Nephron progenitor cell (in vitro differentiated cells): ENCODE data around the gene LACRT.

Experiments used
- DNase-seq: peaks from one replicate; pipeline ENCODE4 v3.0.0; 2021
- H3K27ac Mint-ChIP-seq: 2 replicates; pipeline ENCODE4 v1.8.0; 2021; ENCODE audit warnings: mild to moderate bottlenecking, moderate library complexity, mixed read lengths
- H3K27me3 Mint-ChIP-seq: 2 replicates; pipeline ENCODE4 v1.8.0; 2021; ENCODE audit warnings: mild to moderate bottlenecking, low read depth, mixed read lengths; ENCODE audit not compliant: poor library complexity
- H3K36me3 Mint-ChIP-seq: 2 replicates; pipeline ENCODE4 v1.8.0; 2021; ENCODE audit warnings: low read depth, mixed read lengths
- H3K4me1 Mint-ChIP-seq: 2 replicates; pipeline ENCODE4 v1.8.0; 2021; ENCODE audit warnings: mixed read lengths
- H3K4me3 Mint-ChIP-seq: 2 replicates; pipeline ENCODE4 v1.8.0; 2021; ENCODE audit warnings: mild to moderate bottlenecking, moderate library complexity, mixed read lengths
- H3K9me3 Mint-ChIP-seq: 2 replicates; pipeline ENCODE4 v1.8.0; 2021; ENCODE audit warnings: mild to moderate bottlenecking, moderate library complexity, mixed read lengths
- TF ChIP-seq, protein P1 (sequence below): fragments of 200-600 bp; sonication (generic); IDR thresholded peaks from 2 replicates; pipeline ENCODE4 v1.5.0; 2021; ENCODE audit warnings: antibody characterized with exemption

LACRT gene

DNA sequence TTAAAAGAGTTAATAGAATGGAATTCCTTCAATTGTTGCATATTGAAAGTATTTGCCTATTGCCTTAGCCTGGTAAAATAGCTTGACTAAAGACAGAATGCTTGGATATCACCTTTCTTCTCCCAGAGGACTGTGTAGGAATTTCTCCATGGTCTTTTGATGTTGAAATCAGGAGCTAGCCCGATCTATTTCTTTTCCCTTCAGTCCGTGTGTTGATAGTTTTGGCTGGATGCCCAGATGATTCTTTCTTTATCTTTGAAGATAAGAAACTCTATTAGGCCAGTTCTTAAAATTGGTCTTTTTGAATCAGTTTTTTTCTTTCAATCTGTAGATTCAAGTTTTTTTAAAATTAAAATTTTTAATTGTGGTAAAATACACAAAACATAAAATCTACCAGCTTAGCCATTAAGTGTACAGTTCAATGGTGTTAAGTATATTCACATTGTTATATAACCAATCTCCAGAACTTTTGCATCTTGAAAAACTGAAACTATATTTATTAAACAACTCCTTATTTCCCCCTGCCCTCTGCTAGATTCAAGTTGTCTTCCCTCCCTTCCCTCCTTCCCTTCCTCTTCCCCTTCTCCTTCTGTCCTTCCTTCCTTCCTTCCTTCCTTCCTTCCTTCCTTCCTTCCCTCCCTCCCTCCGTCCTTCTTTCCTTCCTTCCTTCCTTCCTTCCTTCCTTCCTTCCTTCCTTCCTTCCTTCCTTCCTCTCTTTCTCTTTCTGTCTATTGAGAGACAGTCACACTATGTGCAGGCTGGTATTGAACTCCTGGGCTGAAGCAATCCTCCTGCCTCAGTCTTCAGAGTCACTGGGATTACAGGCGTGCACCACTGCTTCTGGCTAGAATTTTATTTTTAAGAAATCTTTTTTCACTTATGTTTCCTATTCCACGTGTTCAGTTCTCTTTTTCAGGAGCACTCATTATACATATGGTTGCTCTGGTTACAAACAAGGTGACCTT is 10.1 kb downstream of the LACRT start:
- DNase-seq: no peak
- peaks cover 42% of the 10 kb centered on the region for H3K27me3 Mint-ChIP-seq
- TF ChIP-seq, protein P1, sequence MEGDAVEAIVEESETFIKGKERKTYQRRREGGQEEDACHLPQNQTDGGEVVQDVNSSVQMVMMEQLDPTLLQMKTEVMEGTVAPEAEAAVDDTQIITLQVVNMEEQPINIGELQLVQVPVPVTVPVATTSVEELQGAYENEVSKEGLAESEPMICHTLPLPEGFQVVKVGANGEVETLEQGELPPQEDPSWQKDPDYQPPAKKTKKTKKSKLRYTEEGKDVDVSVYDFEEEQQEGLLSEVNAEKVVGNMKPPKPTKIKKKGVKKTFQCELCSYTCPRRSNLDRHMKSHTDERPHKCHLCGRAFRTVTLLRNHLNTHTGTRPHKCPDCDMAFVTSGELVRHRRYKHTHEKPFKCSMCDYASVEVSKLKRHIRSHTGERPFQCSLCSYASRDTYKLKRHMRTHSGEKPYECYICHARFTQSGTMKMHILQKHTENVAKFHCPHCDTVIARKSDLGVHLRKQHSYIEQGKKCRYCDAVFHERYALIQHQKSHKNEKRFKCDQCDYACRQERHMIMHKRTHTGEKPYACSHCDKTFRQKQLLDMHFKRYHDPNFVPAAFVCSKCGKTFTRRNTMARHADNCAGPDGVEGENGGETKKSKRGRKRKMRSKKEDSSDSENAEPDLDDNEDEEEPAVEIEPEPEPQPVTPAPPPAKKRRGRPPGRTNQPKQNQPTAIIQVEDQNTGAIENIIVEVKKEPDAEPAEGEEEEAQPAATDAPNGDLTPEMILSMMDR: no peak
- peaks cover 29% of the 10 kb centered on the region for H3K9me3 Mint-ChIP-seq
- no peak overlapping the region for H3K27ac Mint-ChIP-seq
- peaks cover 5% of the 10 kb centered on the region for H3K4me1 Mint-ChIP-seq
- no peaks in the 10 kb centered on the region for H3K36me3 Mint-ChIP-seq
- H3K4me3 Mint-ChIP-seq: no peak overlapping the region

- TF ChIP-seq, protein P1: peak; percentile 38
- DNase-seq: no peak
- Mint-ChIP-seq H3K27me3 (peaks cover 55% of the 10 kb centered on the region), H3K9me3 (peaks cover 15% of the 10 kb centered on the region), H3K4me1 (peaks cover 5% of the 10 kb centered on the region), H3K36me3 (no peaks in the 10 kb centered on the region), H3K27ac (no peak overlapping the region), H3K4me3 (no peak overlapping the region)
These were observed 12.1 kb downstream of the LACRT start for GRCh38 chr12:54622463-54623183.

DNA sequence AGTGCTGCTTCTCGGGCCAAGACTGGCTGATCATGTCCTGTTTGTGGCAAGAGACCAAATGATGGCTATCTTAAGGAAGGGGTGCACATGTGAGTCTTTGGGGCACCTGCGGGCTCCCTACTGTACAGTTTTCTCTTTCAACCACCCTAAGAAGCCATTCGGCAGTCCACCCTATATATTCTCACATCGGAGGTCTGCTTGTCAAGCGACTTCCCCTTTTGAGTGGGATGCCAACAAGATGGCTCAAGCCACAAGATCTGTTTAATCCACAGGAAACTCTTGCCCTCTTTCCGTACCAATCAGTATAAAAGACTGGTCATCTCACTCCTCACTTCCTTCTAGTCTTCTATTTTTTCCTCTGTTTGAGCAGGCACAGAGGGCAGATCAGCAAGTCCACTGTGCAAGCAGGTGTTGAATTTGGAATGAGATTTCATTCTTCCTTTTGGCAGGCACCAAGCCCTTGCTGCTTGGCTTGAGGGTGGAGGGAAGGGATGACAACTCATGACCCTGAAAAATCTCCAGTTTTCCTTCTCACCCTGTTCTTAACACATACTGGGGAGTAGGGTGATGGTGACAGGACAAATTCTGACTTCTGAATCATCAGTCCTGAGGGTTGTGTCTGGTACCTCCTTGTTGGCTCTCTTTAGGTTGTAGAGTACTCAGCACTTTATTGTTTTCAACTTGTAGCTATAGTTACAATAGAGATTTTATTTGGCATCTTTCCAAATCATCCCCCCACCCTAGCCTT is 17.6 kb downstream of the LACRT start:
- Mint-ChIP-seq H3K9me3 (no peaks in the 10 kb centered on the region), H3K27ac (no peak overlapping the region), H3K4me1 (no peaks in the 10 kb centered on the region), H3K36me3 (no peaks in the 10 kb centered on the region), H3K4me3 (no peak overlapping the region), H3K27me3 (peaks cover 70% of the 10 kb centered on the region)
- TF ChIP-seq, protein P1: no peak
- no peak for DNase-seq

DNA sequence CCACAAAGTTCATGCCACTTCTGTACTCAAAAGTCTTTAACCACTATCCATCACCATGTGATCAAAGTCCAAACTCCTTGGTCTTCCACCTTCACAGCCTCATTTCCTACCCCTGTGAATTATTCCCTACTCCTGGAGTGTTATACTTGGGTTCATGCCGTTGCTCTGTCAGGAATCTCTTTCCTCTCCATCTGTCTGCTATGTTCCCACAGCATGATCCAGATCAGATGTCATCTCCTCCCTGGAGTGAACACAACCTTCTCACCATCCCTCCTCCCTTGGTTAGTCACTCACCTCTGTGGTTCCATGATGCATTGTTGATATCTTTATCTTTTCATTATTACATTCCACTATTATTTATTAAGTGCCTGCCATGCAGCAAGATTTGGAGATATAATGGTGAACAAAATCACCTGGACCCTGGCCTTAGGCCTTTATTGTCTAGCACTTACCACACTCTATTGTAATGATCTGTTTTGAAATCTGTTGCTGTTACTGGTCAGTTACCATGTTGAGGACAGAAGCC is 22.4 kb downstream of the LACRT start:
- H3K4me1 Mint-ChIP-seq: no peaks in the 10 kb centered on the region
- TF ChIP-seq, protein P1: no peak
- no peak for DNase-seq
- H3K9me3 Mint-ChIP-seq: no peaks in the 10 kb centered on the region
- H3K27me3 Mint-ChIP-seq: peaks cover 42% of the 10 kb centered on the region
- no peak overlapping the region for H3K4me3 Mint-ChIP-seq
- H3K36me3 Mint-ChIP-seq: no peaks in the 10 kb centered on the region
- H3K27ac Mint-ChIP-seq: no peak overlapping the region

- Mint-ChIP-seq H3K27ac (no peak overlapping the region), H3K4me3 (no peak overlapping the region), H3K27me3 (peaks cover 37% of the 10 kb centered on the region), H3K9me3 (no peaks in the 10 kb centered on the region), H3K4me1 (no peaks in the 10 kb centered on the region), H3K36me3 (no peaks in the 10 kb centered on the region)
- no peak for DNase-seq
- TF ChIP-seq, protein P1: no peak
These were observed 23.0 kb downstream of the LACRT start for GRCh38 chr12:54611715-54612149.
